Measurements from ENCODE around the gene CENPT. TPM values are rescaled to one million over a fixed set of nuclear protein-coding genes. Genes with fewer than 3 reads are reported as not detected.

The CENPT gene
- total RNA-seq, 4 donors from 2014 or later: 15.7 to 43.8 (median 26.2) TPM

DNA sequence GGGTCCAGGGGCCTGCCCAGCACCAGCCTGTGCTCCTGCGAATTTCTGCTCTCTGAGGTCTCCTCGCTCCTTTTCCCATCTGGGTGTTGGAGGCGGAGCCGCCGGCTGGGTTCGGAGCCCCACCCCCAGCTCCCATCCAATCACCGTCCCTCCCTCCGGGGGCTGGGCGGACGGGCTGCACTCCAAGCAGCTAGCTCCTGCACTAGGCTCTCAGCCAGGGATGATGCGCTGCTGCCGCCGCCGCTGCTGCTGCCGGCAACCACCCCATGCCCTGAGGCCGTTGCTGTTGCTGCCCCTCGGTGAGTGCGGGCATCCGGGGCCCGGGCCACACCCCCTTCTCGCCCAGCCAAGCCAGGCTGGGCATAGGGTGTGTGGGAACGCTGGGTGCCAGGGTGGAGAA is 37.2 kb upstream of the CENPT start, which contains the start of gene NRN1L:
Gene NRN1L (plus strand): TSS at position 202 of the 400 bp plus-strand sequence. CDS start 19 bp downstream, at position 221.
- intact Hi-C loops (cut with DNase I): loop anchor here (5.0 kb wide), 2 partner anchors 43 to 158 kb away; no protein-coding TSS in a partner anchor
- 53 to 63% methylated on average over 10 to 13 of the region's 22 CpGs for WGBS, 2 donors
- H3K9me3 ChIP-seq: no peaks in the 10 kb centered on the region
- H3K36me3 ChIP-seq: peaks cover 29 to 48% of the 10 kb centered on the region in 2 donors
- H3K4me3 ChIP-seq (replicated peaks in 1 of 3): no peak within 1 kb of the TSS
- no peaks in the 10 kb centered on the region for H3K27me3 ChIP-seq
- peak; percentile 76 to 84 for DNase-seq
- peaks cover 0 to 4% of the 10 kb centered on the region in 2 donors for H3K4me1 ChIP-seq
- no peak within 1 kb of the TSS for H3K27ac ChIP-seq
- TF ChIP-seq, protein P1, sequence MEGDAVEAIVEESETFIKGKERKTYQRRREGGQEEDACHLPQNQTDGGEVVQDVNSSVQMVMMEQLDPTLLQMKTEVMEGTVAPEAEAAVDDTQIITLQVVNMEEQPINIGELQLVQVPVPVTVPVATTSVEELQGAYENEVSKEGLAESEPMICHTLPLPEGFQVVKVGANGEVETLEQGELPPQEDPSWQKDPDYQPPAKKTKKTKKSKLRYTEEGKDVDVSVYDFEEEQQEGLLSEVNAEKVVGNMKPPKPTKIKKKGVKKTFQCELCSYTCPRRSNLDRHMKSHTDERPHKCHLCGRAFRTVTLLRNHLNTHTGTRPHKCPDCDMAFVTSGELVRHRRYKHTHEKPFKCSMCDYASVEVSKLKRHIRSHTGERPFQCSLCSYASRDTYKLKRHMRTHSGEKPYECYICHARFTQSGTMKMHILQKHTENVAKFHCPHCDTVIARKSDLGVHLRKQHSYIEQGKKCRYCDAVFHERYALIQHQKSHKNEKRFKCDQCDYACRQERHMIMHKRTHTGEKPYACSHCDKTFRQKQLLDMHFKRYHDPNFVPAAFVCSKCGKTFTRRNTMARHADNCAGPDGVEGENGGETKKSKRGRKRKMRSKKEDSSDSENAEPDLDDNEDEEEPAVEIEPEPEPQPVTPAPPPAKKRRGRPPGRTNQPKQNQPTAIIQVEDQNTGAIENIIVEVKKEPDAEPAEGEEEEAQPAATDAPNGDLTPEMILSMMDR (IDR thresholded peaks at IDR 0.05): no peak
- no peak for TF ChIP-seq POLR2A (IDR thresholded peaks at IDR 0.05)

DNA sequence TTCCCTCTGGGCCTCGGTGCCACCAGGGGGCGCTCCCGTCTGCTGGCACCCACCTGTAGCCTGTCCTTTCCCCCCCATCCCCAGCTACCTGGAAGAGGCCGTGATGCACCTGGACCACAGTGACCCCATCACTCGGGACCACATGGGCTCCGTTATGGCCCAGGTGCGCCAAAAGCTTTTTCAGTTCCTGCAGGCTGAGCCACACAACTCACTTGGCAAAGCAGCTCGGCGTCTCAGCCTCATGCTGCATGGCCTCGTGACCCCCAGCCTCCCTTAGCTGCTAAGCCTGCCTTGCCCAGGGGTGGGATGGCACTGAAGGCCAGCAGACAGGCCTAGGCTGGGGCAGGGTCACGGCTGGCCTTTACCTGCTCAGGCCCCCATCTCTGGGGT is 36.4 kb upstream of the CENPT start:
- intact Hi-C loops (cut with DNase I): loop anchor here (5.0 kb wide), 2 partner anchors 43 to 158 kb away; no protein-coding TSS in a partner anchor
- H3K4me1 ChIP-seq: peaks cover 0 to 4% of the 10 kb centered on the region in 2 donors
- DNase-seq: peak; percentile 73 to 74
- H3K36me3 ChIP-seq: peaks cover 37 to 56% of the 10 kb centered on the region in 2 donors
- no peaks in the 10 kb centered on the region for H3K27me3 ChIP-seq
- H3K4me3 ChIP-seq (replicated peaks in 1 of 3): no peak overlapping the region
- no peak for TF ChIP-seq POLR2A (IDR thresholded peaks at IDR 0.05)
- TF ChIP-seq, protein P1 (IDR thresholded peaks at IDR 0.05): peak; percentile 8 to 87 (median 80)
- no peak overlapping the region for H3K27ac ChIP-seq
- H3K9me3 ChIP-seq: no peaks in the 10 kb centered on the region
- 60 to 65% methylated on average over 9 to 11 of the region's 11 CpGs for WGBS, 2 donors

DNA sequence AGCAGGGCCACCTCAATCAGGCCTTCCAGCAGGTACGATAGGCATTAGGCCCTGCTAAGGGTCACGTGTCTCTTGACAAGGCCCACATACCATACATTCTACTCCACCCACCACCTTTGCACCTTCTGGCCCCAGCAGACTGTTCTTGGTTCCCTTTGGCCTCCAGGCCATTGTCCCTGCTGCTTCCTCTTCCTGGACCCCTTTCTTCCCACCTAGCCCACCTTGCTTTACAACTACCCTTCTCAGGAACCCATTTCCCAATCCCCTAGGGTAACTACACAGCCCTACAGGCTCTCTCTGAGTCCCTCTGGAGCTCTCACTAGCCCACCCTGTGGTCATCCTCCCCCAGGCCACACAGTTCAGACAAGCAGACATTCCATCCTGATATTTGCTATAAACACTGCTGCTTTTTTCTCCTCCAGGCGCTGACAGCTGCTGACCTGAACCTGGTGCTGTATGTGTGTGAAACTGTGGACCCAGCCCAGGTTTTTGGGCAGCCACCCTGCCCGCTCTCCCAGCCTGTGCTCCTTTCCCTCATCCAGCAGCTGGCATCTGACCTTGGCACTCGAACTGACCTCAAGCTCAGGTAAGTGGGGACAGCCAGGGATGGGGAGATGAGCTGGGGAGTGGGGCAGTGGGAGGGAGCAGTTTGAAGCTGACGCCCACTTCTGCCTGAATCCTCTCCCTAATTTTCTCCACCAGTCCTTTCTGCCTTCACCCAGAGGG is 35.8 kb upstream of the CENPT start:
- intact Hi-C loops (cut with DNase I): loop anchor here (5.0 kb wide), 2 partner anchors 44 to 159 kb away; no protein-coding TSS in a partner anchor
- H3K27me3 ChIP-seq: no peaks in the 10 kb centered on the region
- peaks cover 43 to 61% of the 10 kb centered on the region in 2 donors for H3K36me3 ChIP-seq
- H3K4me1 ChIP-seq: peaks cover 0 to 4% of the 10 kb centered on the region in 2 donors
- H3K9me3 ChIP-seq: no peaks in the 10 kb centered on the region
- no peak overlapping the region for H3K27ac ChIP-seq
- WGBS, 2 donors: 77 to 83% methylated on average over 6 of the region's 6 CpGs
- H3K4me3 ChIP-seq (replicated peaks in 1 of 3): no peak overlapping the region
- TF ChIP-seq, protein P1 (IDR thresholded peaks at IDR 0.05): peak in 1 of 6 experiments; percentile 88
- no peak for TF ChIP-seq POLR2A (IDR thresholded peaks at IDR 0.05)
- DNase-seq: no peak

DNA sequence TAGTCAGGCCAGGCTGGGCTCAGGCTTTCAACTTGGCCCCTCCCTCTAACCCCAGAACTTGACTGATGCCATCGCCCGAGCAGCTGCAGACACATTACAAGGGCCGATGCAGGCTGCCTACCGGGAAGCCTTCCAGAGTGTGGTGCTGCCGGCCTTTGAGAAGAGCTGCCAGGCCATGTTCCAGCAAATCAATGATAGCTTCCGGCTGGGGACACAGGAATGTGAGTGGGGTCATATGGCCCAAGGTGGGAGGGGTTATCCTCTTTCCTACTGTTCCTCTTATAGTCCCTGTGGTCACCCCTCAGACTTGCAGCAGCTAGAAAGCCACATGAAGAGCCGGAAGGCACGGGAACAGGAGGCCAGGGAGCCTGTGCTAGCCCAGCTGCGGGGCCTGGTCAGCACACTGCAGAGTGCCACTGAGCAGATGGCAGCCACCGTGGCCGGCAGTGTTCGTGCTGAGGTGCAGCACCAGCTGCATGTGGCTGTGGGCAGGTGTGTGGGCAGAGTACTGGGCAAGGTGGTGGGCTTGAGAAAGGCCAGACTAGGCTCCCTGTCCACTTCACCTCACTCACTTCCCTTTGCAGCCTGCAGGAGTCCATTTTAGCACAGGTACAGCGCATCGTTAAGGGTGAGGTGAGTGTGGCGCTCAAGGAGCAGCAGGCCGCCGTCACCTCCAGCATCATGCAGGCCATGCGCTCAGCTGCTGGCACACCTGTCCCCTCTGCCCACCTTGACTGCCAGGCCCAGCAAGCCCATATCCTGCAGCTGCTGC is 35.1 kb upstream of the CENPT start:
- Histone ChIP-seq H3K9me3 (no peaks in the 10 kb centered on the region), H3K27me3 (no peaks in the 10 kb centered on the region), H3K36me3 (peaks cover 50 to 69% of the 10 kb centered on the region in 2 donors), H3K4me1 (peaks cover 0 to 4% of the 10 kb centered on the region in 2 donors), H3K4me3 (replicated peaks in 1 of 3) (no peak overlapping the region), H3K27ac (no peak overlapping the region)
- WGBS, 2 donors: 85 to 86% methylated on average over 15 to 17 of the region's 18 CpGs
- intact Hi-C loops (cut with DNase I): loop anchor here (5.0 kb wide), 2 partner anchors 45 to 160 kb away; no protein-coding TSS in a partner anchor
- no peak for TF ChIP-seq POLR2A (IDR thresholded peaks at IDR 0.05)
- TF ChIP-seq, protein P1 (IDR thresholded peaks at IDR 0.05): no peak
- DNase-seq: no peak

Measured in thyroid gland (tissue), 4 donors.